ENCODE results near the gene CLPX. TPM values are rescaled to one million over a fixed set of nuclear protein-coding genes. Genes with fewer than 3 reads are reported as not detected.

The CLPX gene
- total and polyA plus RNA-seq, 2 experiments from 2014 or later = 20.0 to 53.5 TPM

DNA sequence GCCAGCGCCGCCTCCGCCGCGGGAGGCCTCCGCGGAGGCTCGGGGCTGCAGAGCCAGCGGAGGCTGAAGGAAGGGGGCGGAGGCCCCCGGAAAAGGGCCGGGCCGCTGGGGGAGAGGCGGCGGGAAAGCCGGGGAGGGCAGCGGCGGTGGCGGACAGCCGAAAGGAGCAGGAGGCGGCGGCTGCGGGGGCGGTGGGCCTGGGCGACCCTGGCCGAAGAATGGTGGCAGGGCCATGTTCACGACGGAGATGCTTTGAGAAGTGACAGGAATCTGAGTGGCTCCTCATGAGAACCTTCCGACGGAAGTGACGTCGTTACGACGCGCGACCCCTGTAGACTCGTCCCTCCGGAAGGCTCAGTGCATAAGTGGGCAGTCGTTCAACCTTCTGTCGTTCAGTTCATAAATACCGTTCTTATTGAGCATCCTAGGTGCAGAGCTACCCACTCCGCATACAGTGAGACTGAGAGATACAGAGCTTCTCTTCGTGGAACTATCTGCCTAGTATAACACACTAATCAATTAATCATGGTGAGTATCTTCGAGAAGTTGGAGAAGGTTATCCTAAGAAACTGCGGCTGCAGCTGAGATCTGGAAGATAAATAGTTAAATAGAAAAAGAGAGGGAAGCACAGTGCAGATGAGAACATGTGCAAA is 51.5 kb downstream of the CLPX start, which contains the start of gene PDCD7:
Gene PDCD7 (minus strand): TSS at position 261 of the 653 bp plus-strand sequence. CDS start 27 bp downstream, at position 234.
- Histone ChIP-seq H2AFZ (peak within 1 kb of the TSS; percentile 87), H4K20me1 (ENCODE audit: insufficient read depth, poor library complexity, severe bottlenecking) (peaks cover 27% of the 10 kb centered on the region), H3K4me2 (peak within 1 kb of the TSS; percentile 79), H3K79me2 (peaks cover 39% of the 10 kb centered on the region), H3K27ac (peak within 1 kb of the TSS; percentile 95), H3K27me3 (no peaks in the 10 kb centered on the region), H3K4me1 (ENCODE audit: insufficient read depth) (peaks cover 6% of the 10 kb centered on the region), H3K9me2 (replicated peaks; ENCODE audit: insufficient read depth) (no peaks in the 10 kb centered on the region), H3K4me3 (peak within 1 kb of the TSS; percentile 40), H3K36me3 (replicated peaks; ENCODE audit: insufficient read depth, low read depth) (no peaks in the 10 kb centered on the region), H3K9me3 (ENCODE audit: low read depth) (no peaks in the 10 kb centered on the region)
- DNase-seq (ENCODE audit: low spot score) = peak; percentile 93
- 5% methylated on average over 26 of the region's 45 CpGs for WGBS (ENCODE audit: low lambda C conversion rate, missing lambda C conversion rate)
- TF ChIP-seq EZH2phosphoT487 (IDR thresholded peaks at IDR 0.05; ENCODE audit: low read depth, severe bottlenecking, unreplicated experiment) (no peak), EZH2 (IDR thresholded peaks at IDR 0.05; ENCODE audit: borderline replicate concordance) (no peak)
- TF ChIP-seq, protein P1, sequence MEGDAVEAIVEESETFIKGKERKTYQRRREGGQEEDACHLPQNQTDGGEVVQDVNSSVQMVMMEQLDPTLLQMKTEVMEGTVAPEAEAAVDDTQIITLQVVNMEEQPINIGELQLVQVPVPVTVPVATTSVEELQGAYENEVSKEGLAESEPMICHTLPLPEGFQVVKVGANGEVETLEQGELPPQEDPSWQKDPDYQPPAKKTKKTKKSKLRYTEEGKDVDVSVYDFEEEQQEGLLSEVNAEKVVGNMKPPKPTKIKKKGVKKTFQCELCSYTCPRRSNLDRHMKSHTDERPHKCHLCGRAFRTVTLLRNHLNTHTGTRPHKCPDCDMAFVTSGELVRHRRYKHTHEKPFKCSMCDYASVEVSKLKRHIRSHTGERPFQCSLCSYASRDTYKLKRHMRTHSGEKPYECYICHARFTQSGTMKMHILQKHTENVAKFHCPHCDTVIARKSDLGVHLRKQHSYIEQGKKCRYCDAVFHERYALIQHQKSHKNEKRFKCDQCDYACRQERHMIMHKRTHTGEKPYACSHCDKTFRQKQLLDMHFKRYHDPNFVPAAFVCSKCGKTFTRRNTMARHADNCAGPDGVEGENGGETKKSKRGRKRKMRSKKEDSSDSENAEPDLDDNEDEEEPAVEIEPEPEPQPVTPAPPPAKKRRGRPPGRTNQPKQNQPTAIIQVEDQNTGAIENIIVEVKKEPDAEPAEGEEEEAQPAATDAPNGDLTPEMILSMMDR (IDR thresholded peaks at IDR 0.05; ENCODE audit: poor library complexity) = no peak

- 1% methylated on average over 92 of the region's 93 CpGs for WGBS (ENCODE audit: low lambda C conversion rate, missing lambda C conversion rate)
- Histone ChIP-seq H3K4me2 (peak overlapping the region; percentile 79), H4K20me1 (ENCODE audit: insufficient read depth, poor library complexity, severe bottlenecking) (peaks cover 27% of the 10 kb centered on the region), H3K27ac (peak overlapping the region; percentile 95), H3K9me3 (ENCODE audit: low read depth) (no peaks in the 10 kb centered on the region), H3K4me3 (peak overlapping the region; percentile 40), H3K9me2 (replicated peaks; ENCODE audit: insufficient read depth) (no peaks in the 10 kb centered on the region), H3K4me1 (ENCODE audit: insufficient read depth) (peaks cover 6% of the 10 kb centered on the region), H3K36me3 (replicated peaks; ENCODE audit: insufficient read depth, low read depth) (no peaks in the 10 kb centered on the region), H2AFZ (peak overlapping the region; percentile 73), H3K79me2 (peaks cover 39% of the 10 kb centered on the region), H3K27me3 (no peaks in the 10 kb centered on the region)
- DNase-seq (ENCODE audit: low spot score) = peak; percentile 74
- TF ChIP-seq EZH2 (IDR thresholded peaks at IDR 0.05; ENCODE audit: borderline replicate concordance) (no peak), EZH2phosphoT487 (IDR thresholded peaks at IDR 0.05; ENCODE audit: low read depth, severe bottlenecking, unreplicated experiment) (no peak)
- TF ChIP-seq, protein P1 (IDR thresholded peaks at IDR 0.05; ENCODE audit: poor library complexity) = no peak
Measured at GRCh38 chr15:65132878-65133547, 52.1 kb downstream of the CLPX start.

GRCh38 chr15:65130941-65131340 is 54.2 kb downstream of the CLPX start:
- peaks cover 49% of the 10 kb centered on the region for H3K79me2 ChIP-seq
- H4K20me1 ChIP-seq (ENCODE audit: insufficient read depth, poor library complexity, severe bottlenecking) = peaks cover 27% of the 10 kb centered on the region
- H3K36me3 ChIP-seq (replicated peaks; ENCODE audit: insufficient read depth, low read depth) = peaks cover 3% of the 10 kb centered on the region
- DNase-seq (ENCODE audit: low spot score) = no peak
- H3K9me2 ChIP-seq (replicated peaks; ENCODE audit: insufficient read depth) = no peaks in the 10 kb centered on the region
- no peaks in the 10 kb centered on the region for H3K27me3 ChIP-seq
- H3K9me3 ChIP-seq (ENCODE audit: low read depth) = no peaks in the 10 kb centered on the region
- H3K27ac ChIP-seq = no peak overlapping the region
- 80% methylated on average over 5 of the region's 5 CpGs for WGBS (ENCODE audit: low lambda C conversion rate, missing lambda C conversion rate)
- H2AFZ ChIP-seq = no peak overlapping the region
- H3K4me1 ChIP-seq (ENCODE audit: insufficient read depth) = peaks cover 6% of the 10 kb centered on the region
- no peak overlapping the region for H3K4me3 ChIP-seq
- TF ChIP-seq, protein P1 (IDR thresholded peaks at IDR 0.05; ENCODE audit: poor library complexity) = no peak
- no peak for TF ChIP-seq EZH2 (IDR thresholded peaks at IDR 0.05; ENCODE audit: borderline replicate concordance)
- no peak overlapping the region for H3K4me2 ChIP-seq
